Mucosa of descending colon (tissue), 3 donors: Measurements from ENCODE around the gene YES1. TPM values are rescaled to one million over a fixed set of nuclear protein-coding genes. Genes with fewer than 3 reads are reported as not detected.

Source experiments
- ATAC-seq: fragments of 200-7000 bp; cut with Tn5 transposase; one replicate; pipeline ENCODE4 v1.9.1; 2020; ENCODE audit warnings: mild to moderate bottlenecking, moderate library complexity
- DNase-seq, 3 donors: peaks; one replicate each; pipeline ENCODE4 v3.0.0-alpha.2; 2020
- H3K36me3 ChIP-seq: fragments of 200-600 bp; one replicate; pipeline ENCODE4 v1.8.0; 2021; ENCODE audit warnings: low read depth, mild to moderate bottlenecking
- H3K4me1 ChIP-seq: fragments of 200-600 bp; one replicate; pipeline ENCODE4 v1.8.0; 2021; ENCODE audit warnings: low read depth, mild to moderate bottlenecking
- H3K4me3 ChIP-seq: fragments of 200-600 bp; one replicate; pipeline ENCODE4 v1.8.0; 2021; ENCODE audit warnings: mild to moderate bottlenecking
- H3K9me3 ChIP-seq: fragments of 200-600 bp; one replicate; pipeline ENCODE4 v1.8.0; 2021; ENCODE audit warnings: mild to moderate bottlenecking
- CTCF ChIP-seq: fragments of 200-600 bp; IDR thresholded peaks from one replicate; pipeline ENCODE4 v1.8.0; 2022; ENCODE audit warnings: antibody characterized with exemption, mild to moderate bottlenecking
- intact Hi-C, 2 donors: fragments of 100-400 bp; cut with DNase I in 1 of 2; cut with micrococcal nuclease in 1 of 2; formaldehyde crosslinking; loops; one replicate each; pipeline versions ENCODE4 v1.11.0 to v1.11.1; 2022; cut with DNase I, micrococcal nuclease
- total RNA-seq, 3 donors: library from RNA; stranded (reverse); fragmentation: NEBNext Ultra II Directional in 2 of 3; extraction: Animal tissue kit (Norgen Biotek cat#: 25700) in 2 of 3; gene quantifications; one replicate each; pipeline versions ENCODE4 v1.2.1 to v1.2.4, GENCODE V29; 2021 to 2023
- donor health status: DM: no; HTN: no; CAD: no; lungs with moderate emphysema.
- donor health status: DM: no; HTN: no; CAD: no.
- donor health status: DM: no; HTN: yes; CAD: no.

YES1 gene
- total RNA-seq, 3 donors from 2014 or later = 48.2 to 63.2 (median 52.2) TPM

- Histone ChIP-seq H3K4me1 (peaks cover 3% of the 10 kb centered on the region), H3K36me3 (no peaks in the 10 kb centered on the region), H3K9me3 (peaks cover 2% of the 10 kb centered on the region), H3K4me3 (no peak overlapping the region)
- TF ChIP-seq CTCF = no peak
- DNase-seq = no peak
- intact Hi-C loops = no loop called here
- no peak for ATAC-seq
Measured at GRCh38 chr18:709771-710170, 102.3 kb downstream of the YES1 start.

GRCh38 chr18:708096-708495 is 103.9 kb downstream of the YES1 start:
- H3K9me3 ChIP-seq = peaks cover 2% of the 10 kb centered on the region
- no peak for TF ChIP-seq CTCF
- ATAC-seq = no peak
- no peaks in the 10 kb centered on the region for H3K36me3 ChIP-seq
- intact Hi-C loops = no loop called here
- H3K4me3 ChIP-seq = no peak overlapping the region
- DNase-seq = no peak
- H3K4me1 ChIP-seq = peaks cover 3% of the 10 kb centered on the region

GRCh38 chr18:706405-706804 is 105.6 kb downstream of the YES1 start:
- DNase-seq (no peak), ATAC-seq (no peak)
- Histone ChIP-seq H3K9me3 (no peaks in the 10 kb centered on the region), H3K36me3 (no peaks in the 10 kb centered on the region), H3K4me1 (peaks cover 3% of the 10 kb centered on the region), H3K4me3 (no peak overlapping the region)
- intact Hi-C loops = no loop called here
- no peak for TF ChIP-seq CTCF

GRCh38 chr18:703213-703967 is 108.7 kb downstream of the YES1 start:
- intact Hi-C loops = no loop called here
- ATAC-seq = peak; percentile 11
- TF ChIP-seq CTCF = no peak
- H3K36me3 ChIP-seq = no peaks in the 10 kb centered on the region
- no peak overlapping the region for H3K4me3 ChIP-seq
- DNase-seq = no peak
- H3K9me3 ChIP-seq = no peaks in the 10 kb centered on the region
- H3K4me1 ChIP-seq = no peaks in the 10 kb centered on the region

- Histone ChIP-seq H3K4me1 (no peaks in the 10 kb centered on the region), H3K4me3 (no peak overlapping the region), H3K9me3 (no peaks in the 10 kb centered on the region), H3K36me3 (no peaks in the 10 kb centered on the region)
- DNase-seq (no peak), ATAC-seq (no peak)
- TF ChIP-seq CTCF = no peak
- intact Hi-C loops = no loop called here
Measured at GRCh38 chr18:697800-698199, 114.2 kb downstream of the YES1 start.
